LoVo (cell line): ENCODE results near the gene UPP2.

ENCODE experiments used
- DNase-seq: peaks from one replicate; pipeline ENCODE4 v3.0.0-alpha.2; 2016; ENCODE audit warnings: low spot score

The UPP2 gene

DNA sequence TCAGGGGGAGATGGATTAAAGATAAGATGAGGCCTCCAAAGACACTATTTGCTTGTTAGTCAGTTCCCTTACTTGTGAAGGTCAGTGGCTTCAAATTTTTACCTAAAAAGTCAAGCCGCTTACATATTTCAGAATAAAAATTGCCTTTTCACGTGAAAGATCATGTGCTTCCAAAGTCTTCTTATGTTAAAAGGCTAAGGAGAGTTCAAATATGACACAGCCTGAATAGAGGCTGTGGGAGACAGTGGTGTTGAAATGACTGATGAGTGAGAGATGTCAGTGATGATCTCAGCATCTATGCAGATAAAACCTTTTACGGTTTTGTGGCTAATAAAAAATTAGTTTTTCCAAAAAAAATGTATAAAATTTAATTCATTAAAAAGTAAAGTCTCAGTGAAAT, 40.5 kb downstream of the UPP2 start:
- DNase-seq: no peak

DNA sequence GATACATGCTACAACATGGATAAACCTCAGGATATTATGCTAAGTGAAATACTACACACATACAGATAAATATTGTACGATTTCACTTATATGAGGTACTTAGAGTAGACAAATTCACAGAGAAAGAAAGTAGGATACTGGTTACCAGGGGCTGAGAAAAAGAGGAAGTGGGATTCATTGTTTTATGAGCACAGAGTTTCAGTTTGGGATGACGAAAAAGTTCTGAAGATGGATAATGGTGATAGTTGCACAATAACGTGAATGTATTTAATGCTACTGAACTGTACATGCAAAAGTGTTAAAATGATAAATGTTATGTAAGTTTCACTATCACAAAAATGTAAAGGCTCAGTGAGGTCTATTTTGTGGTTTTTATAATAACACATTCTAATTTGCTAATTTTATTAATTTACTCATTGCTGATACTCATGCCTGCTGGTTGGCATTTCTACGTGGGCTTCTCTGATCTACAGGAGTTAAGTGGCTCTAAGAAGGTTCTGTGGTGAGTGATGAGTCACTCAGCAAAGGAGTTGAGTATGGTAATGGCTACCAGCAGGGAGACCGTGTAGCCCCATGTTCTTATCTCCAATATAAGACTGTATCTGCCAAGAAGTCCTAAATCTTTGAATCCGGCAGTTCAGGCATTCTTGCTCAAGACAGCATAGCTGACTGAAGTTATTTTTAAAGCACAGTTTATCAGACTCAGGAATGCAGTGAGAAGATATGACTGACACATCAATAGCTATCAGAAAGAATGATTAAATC, 41.1 kb downstream of the UPP2 start:
- no peak for DNase-seq

DNA sequence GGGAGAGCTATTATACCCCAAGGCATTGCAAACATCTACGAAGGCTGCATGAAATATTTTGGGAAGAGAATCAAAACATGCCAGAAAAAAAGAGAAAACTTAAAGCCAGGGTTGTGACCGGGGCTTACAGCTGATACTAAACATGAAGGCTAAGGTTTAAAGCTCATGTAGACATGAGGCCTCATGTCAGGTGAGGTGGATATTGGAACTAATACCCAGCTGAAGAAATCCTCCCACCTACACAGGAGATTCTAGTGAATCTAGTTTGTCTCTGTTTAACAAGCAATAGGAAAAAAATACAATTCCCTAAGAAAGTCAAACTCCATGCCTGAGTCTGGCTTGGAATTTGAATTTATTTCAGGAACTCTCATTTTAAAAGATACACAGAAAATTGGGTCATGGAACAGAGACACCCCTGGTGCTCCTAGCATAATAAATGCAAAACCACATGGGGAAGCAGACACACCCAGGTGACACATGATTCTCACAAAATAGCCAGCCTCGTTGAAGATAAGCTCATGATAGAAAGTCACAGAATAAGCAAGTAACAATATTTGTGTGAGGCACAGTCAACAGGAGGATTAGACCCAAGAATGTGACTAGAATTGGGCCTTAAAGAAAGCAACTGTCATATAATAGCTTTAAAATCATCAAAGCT, 42.2 kb downstream of the UPP2 start:
- DNase-seq: no peak

DNA sequence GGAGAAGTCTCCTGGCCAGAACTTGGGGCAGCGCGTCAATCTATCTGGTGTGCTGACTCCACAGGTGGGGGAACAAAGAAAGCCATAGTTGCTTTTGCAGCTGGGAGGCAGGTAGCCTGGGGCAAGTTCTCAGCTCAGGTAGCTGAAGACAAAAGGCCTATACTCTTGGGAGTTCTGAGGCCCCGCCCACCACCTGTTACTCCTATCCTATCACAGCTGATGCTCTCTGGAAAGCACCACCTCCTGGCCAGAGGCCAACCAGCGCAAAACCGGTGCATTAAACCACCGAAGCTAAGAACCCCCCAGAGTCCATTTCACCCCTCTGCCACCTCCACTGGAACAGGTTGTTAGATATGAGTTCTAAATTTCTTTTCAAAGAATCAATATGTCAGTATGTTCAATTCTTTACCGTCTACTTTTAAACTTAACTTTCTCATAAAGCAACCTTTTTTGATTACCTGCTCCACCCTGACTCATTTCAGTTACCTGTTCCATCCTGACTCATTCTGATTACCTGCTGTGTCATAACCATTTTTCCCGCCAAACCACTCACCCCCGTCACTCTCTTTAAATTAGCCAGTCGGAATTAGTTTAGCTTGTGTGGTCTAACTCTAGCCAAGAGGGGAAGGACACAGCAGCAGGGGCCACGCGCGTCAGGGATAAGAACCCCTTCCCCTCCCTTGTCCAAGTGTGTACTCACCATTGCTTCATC, 43.4 kb downstream of the UPP2 start:
- no peak for DNase-seq

DNA sequence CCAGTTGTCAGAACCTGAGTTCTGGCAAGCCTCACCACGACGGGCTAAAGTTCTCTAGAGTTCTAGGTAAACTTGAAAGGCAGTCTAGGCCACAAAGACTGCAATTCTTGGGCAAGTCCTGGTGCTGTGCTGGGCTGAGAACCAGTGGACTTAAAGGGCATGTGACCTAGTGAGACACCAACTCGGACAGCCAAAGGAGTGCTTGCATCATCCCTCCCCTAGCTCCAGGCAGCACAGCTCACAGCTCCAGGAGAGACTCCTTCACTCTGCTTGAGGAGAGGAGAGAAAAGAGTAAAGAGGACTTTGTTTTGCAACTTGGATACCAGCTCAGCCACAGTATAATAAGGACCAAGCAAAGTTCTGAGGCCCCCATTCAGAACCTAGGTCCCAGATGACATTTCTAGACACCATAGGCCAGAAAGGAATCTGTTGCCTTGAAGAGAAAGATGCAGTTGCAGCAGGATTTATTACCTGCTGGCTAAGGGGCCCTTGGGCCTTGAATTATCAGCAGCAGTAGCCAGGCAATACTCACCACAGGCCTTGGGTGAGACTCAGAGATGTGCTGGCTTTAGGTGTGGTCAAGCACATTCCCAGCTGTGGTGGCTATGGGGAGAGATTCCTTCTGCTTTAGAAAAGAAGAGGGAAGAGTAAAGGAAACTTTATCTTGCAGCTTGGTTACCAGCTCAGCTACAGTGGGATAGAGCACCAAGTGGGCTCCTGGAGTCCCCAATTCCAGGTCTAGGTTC, 51.8 kb downstream of the UPP2 start:
- DNase-seq: no peak

DNA sequence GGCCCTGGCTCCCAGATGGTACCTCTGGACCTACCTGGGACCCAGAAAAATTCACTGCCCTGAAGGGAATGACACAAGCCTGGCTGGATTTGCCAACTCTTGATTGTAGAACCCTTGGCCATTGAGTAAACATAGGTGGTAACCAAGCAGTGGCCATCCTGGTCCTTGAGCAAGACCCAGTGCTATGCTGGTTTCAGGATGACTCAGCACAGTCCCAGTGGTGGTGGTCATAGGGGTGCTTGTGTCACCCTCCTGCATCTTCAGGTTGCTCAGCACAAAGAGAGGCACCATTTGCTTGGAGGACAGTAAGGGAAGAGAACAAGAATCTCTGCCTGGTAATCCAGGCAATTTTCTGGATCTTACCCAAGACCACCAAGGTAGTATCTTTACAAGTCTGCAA, 52.9 kb downstream of the UPP2 start:
- DNase-seq: no peak

DNA sequence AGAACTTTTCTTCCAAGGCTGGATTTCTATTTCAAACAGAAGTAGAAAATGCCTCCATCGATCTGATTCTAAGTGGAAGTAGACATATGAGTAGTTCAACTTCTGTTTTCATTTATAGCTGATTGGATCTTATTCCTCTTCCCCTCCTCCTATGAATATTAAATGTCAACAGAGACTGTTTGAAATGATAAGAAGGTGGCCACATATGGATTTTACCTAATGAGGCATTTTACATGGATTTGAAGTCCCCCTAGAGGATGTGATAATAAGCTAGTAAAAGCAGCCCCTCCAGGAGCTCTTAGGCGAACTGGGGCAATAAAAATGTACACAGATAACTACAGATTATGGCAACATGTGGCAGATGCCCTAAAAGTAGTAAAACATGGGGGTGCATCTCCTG, 71.0 kb downstream of the UPP2 start:
- no peak for DNase-seq

DNA sequence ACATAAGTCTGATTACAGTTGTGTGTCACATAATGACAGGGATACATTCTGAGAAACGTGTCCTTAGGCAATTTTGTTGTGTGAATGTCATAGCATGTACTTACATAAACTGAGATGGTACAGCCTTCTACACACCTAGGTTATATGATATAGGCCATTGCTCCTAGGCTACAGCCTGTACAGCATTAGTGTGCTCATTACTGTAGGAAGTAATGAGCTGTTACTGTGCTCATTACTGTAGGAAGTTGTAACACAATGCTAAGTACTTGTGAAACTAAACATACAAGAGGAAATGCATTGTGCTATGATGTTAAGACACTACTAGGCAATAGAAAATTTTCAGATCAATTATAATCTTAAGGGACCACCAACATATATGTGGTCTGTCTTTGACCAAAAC, 72.8 kb downstream of the UPP2 start:
- no peak for DNase-seq

DNA sequence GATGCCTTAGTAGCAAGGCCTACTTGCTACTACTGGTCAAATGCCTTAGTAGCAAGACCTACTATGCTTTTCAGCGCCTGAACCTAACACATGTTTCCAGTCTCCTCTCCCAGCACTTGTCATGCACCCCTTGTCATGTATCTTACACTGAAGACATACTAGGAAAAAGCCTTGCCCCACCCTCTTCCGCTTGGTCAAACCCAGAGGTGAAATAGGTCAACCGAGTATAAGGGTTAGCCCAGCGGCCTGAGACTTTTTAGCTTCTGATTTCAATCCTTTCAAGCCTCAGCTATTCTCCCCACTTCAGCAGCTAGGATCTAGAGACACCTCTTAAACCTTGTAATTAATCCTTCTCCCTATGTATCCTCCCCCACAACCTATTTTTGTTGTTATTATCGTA, 73.3 kb downstream of the UPP2 start:
- DNase-seq: no peak

DNA sequence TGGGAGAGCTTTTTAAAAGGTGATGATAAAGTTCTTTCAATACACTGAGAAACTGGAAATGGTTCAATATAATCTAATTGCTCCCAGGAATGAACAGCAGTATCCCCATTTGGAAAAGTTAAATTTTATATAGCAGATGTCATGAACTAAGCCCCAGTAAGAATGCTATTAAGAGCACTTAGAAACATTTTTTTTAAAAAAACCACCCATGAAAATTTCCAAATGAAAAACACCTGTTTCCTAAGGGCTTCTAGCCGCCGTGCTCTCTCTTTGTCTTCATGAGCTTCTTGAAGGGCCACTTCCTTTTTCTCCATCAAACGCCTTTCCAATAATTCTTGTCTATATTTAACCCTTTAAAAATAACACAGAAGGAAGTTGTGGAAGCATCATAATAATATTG, 77.0 kb downstream of the UPP2 start:
- no peak for DNase-seq

DNA sequence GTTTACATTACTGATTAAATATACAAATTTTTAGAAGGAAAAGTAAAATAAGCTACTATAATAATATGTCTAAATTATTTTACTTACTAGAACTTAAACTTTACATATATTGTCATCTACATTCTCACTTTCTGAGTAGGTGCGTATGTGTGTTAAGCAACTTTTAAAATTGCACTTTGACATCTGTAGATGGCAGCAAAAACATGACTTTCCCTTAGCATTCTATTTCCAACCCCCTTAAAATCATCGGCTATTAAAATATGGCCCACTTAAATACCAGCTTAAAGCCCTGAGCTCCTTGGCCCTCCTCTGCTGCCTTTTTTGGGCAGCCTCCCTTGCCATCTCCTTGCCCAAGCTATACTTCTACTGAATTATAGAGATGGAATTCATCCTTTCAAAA, 78.0 kb downstream of the UPP2 start:
- no peak for DNase-seq

DNA sequence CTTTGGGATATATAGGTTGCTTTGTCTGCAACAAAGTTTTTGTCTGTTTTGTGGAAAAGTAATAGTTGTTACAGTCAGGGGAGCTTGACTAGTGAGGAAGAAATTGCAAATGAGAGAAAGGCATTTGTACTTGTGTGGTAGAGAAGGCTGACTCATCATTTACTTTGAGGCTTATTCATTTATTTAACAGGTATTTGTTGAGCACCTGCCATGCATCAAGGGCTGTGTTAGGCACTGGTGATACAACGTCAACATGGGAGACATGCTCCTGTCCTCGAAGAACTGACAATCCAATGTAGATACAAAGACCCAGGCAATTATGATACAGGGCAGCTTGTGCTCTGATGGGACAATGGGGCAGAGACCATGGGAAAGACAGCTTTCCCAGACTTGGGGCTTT, 79.5 kb downstream of the UPP2 start:
- DNase-seq: no peak

DNA sequence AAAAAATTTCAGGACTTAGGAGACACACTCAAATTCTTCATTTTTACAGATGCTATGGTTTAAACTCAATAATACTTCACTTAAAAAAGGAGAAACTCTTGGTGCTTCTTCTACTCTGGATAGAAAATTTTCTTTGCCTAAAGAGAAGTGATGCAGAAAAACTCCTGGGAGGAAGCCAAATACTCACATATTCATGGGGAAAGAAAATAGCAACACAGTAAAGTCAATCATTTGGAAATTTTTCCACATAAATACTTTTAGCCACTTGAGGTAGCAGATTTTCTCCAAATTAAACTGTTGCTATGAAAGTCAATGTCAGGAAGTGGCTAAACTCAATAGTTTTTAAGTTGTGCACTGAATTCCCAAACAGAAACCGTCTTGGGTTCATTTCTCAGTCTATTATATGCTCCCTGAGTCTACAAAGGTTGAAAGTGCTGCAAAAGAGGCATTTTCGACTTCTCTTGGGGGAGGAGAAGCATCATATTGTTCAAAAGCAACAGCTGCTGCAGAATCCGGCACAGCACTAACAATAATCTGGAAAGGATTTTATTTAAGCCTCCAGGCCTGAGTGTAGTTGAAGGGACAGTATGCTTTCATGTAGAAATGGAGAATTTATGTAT, 81.1 kb downstream of the UPP2 start:
- DNase-seq: no peak

DNA sequence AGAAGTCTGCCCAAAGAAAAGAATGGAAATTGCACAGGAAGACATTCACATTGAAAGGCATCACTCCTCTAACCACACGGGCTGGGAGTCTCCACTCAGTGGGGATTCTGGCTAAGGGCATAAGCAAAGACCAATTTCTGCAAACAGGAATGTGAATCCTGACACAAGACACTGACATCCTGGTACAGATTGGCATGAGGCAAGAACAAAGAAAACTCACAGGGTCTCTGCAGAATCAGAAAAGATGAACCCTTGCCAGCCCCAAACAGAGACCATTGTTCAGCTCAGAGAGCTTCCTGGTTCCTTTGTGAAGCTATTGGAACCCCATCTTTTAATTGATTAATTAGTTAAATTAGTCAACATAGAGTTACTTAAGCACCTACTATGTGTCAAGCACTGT, 82.3 kb downstream of the UPP2 start:
- DNase-seq: no peak

DNA sequence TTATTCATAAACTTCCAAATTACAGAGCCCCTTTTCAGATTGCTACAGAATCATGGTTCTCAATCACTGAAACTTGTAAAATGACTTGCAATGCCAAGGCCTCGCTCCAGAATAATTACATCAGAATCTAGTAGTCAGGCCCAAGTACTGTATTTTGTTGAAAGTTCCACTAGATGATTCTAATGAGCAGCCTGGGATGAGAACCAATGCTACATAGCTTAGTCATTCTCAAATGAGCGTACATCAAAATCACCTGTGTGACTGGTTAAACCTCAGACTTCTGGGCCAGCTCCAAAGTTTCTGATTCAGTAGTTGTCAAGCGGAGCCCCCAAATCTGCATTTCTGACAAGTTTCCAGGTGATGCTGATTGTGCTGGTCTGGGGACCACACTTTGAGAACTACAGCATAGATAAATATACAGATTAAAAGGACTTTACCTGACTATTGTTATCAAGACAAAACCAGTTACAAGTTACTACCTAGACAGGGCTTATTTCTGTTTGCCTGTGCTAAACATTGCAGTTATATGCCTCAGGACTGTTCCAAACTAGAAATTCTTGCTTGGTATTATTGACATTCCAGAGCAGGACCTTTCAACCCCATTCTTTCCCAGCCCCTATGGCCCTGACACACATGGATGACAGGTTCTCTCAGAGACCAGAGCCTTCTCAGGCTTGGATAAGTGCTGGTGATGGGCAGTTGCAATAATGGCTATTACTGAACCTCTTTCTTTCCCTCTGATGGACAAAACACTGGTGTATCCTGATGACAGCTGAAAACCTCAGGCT, 83.1 kb downstream of the UPP2 start:
- DNase-seq: no peak
